Smooth muscle cell (in vitro differentiated cells): Measurements from ENCODE around the gene HIC1. TPM values are rescaled to one million over a fixed set of nuclear protein-coding genes. Genes with fewer than 3 reads are reported as not detected.

Source experiments
- DNase-seq: peaks from one replicate; lab custom pipeline; 2025; ENCODE audit not compliant: unreplicated experiment; lab: John Stamatoyannopoulos, UW
- H2AFZ ChIP-seq: fragments of 200-600 bp; sonication (generic); 2 replicates; pipeline ENCODE4 v1.6.0; 2016; ENCODE audit warnings: antibody characterized with exemption, low read depth, mild to moderate bottlenecking
- H3F3A ChIP-seq: fragments of 200-600 bp; sonication (generic); 2 replicates; pipeline ENCODE4 v1.6.0; 2017; ENCODE audit warnings: antibody characterized with exemption, low read depth
- H3K27ac ChIP-seq: fragments of 200-600 bp; sonication (generic); 2 replicates; pipeline ENCODE4 v1.5.1; 2016; ENCODE audit warnings: low read depth, mild to moderate bottlenecking
- H3K27me3 ChIP-seq: fragments of 200-600 bp; sonication (generic); 2 replicates; pipeline ENCODE4 v1.6.1; 2016; ENCODE audit warnings: low read depth, mild to moderate bottlenecking
- H3K36me3 ChIP-seq: fragments of 200-600 bp; sonication (generic); 2 replicates; pipeline ENCODE4 v1.5.1; 2016; ENCODE audit warnings: low read depth
- H3K4me1 ChIP-seq: fragments of 200-600 bp; sonication (generic); 2 replicates; pipeline ENCODE4 v1.5.1; 2016; ENCODE audit warnings: low read depth
- H3K4me2 ChIP-seq: fragments of 200-600 bp; sonication (generic); 2 replicates; pipeline ENCODE4 v1.6.0; 2016; ENCODE audit warnings: mild to moderate bottlenecking
- H3K4me3 ChIP-seq: fragments of 200-600 bp; sonication (generic); 2 replicates; pipeline ENCODE4 v1.5.1; 2016; ENCODE audit warnings: mild to moderate bottlenecking
- H3K79me2 ChIP-seq: fragments of 200-600 bp; sonication (generic); 2 replicates; pipeline ENCODE4 v1.6.0; 2016; ENCODE audit warnings: low read depth, mild to moderate bottlenecking
- H3K9ac ChIP-seq: fragments of 200-600 bp; sonication (generic); 2 replicates; pipeline ENCODE4 v1.6.0; 2016; ENCODE audit warnings: low read depth
- H3K9me3 ChIP-seq: fragments of 200-600 bp; sonication (generic); replicated peaks from 2 replicates; pipeline ENCODE4 v1.5.1; 2016; ENCODE audit warnings: low read depth
- H4K20me1 ChIP-seq: fragments of 200-600 bp; sonication (generic); 2 replicates; pipeline ENCODE4 v1.6.0; 2016; ENCODE audit warnings: low read depth
- CTCF ChIP-seq: fragments of 200-600 bp; sonication (generic); IDR thresholded peaks from 2 replicates; pipeline ENCODE4 v1.5.1; 2017; ENCODE audit warnings: borderline replicate concordance, mild to moderate bottlenecking, antibody characterized with exemption; ENCODE audit not compliant: insufficient read depth, poor library complexity, severe bottlenecking
- WGBS: methylation state at CpG from one replicate; pipeline ENCODE4 v1.1.7; 2016; ENCODE audit warnings: low lambda C conversion rate; 5-methylcytosine and 5-hydroxymethylcytosine counted together
- polyA plus RNA-seq: library from polyadenylated mRNA; unstranded; fragments of >200 nt; fragmentation: Nextera tagmentation; extraction: Ambion mirVana; gene quantifications from 2 replicates; pipeline ENCODE4 v1.2.1, GENCODE V29; 2016
- total RNA-seq: library from RNA; depleted of rRNA; stranded (reverse); fragments of >200 nt; gene quantifications from 2 replicates; pipeline ENCODE4 v1.2.3, GENCODE V29; 2014

HIC1 gene
- total RNA-seq: 2.6 and 2.9 TPM in 2 replicates
- 3.5 and 5.2 TPM in 2 replicates for polyA plus RNA-seq

GRCh38 chr17:2054512-2055291 lies at the start of gene HIC1:
HIC1 (plus strand) TSS chr17:2055103; CDS start chr17:2056691, 1,588 bp downstream.
- H3K79me2 ChIP-seq: peaks cover 4% of the 10 kb centered on the region
- H2AFZ ChIP-seq: no peak within 1 kb of the TSS
- H3K4me2 ChIP-seq: peak within 1 kb of the TSS; percentile 93
- WGBS: 7% methylated on average over 68 of the region's 72 CpGs
- H3F3A ChIP-seq: peaks cover 6% of the 10 kb centered on the region
- H3K27me3 ChIP-seq: peaks cover 42% of the 10 kb centered on the region
- peak; percentile 84 for TF ChIP-seq CTCF
- DNase-seq: peak; percentile 59
- no peaks in the 10 kb centered on the region for H3K9me3 ChIP-seq
- H3K36me3 ChIP-seq: no peaks in the 10 kb centered on the region
- no peak within 1 kb of the TSS for H3K27ac ChIP-seq
- peak within 1 kb of the TSS; percentile 24 for H3K9ac ChIP-seq
- H4K20me1 ChIP-seq: peaks cover 25% of the 10 kb centered on the region
- H3K4me3 ChIP-seq: peak within 1 kb of the TSS; percentile 59
- H3K4me1 ChIP-seq: peaks cover 18% of the 10 kb centered on the region

- no peaks in the 10 kb centered on the region for H3K9me3 ChIP-seq
- TF ChIP-seq CTCF: no peak
- no peak overlapping the region for H3K9ac ChIP-seq
- H3K36me3 ChIP-seq: no peaks in the 10 kb centered on the region
- H3K4me2 ChIP-seq: no peak overlapping the region
- no peaks in the 10 kb centered on the region for H3K4me1 ChIP-seq
- H3K79me2 ChIP-seq: no peaks in the 10 kb centered on the region
- H3K27ac ChIP-seq: no peak overlapping the region
- no peak for DNase-seq
- 92% methylated on average over 15 of the region's 15 CpGs for WGBS
- no peaks in the 10 kb centered on the region for H3K27me3 ChIP-seq
- no peak overlapping the region for H2AFZ ChIP-seq
- H3F3A ChIP-seq: no peaks in the 10 kb centered on the region
- no peaks in the 10 kb centered on the region for H4K20me1 ChIP-seq
- no peak overlapping the region for H3K4me3 ChIP-seq
These were observed 46.4 kb upstream of the HIC1 start for GRCh38 chr17:2008332-2009126.

- DNase-seq: no peak
- Histone ChIP-seq H3K9me3 (no peaks in the 10 kb centered on the region), H3K79me2 (no peaks in the 10 kb centered on the region), H3K27me3 (no peaks in the 10 kb centered on the region), H3K4me2 (no peak overlapping the region), H3K4me1 (no peaks in the 10 kb centered on the region), H4K20me1 (no peaks in the 10 kb centered on the region), H3K4me3 (no peak overlapping the region), H2AFZ (no peak overlapping the region), H3K27ac (no peak overlapping the region), H3F3A (no peaks in the 10 kb centered on the region), H3K36me3 (no peaks in the 10 kb centered on the region), H3K9ac (no peak overlapping the region)
- WGBS: 94% methylated on average over 10 of the region's 10 CpGs
- no peak for TF ChIP-seq CTCF
These were observed 45.2 kb upstream of the HIC1 start for GRCh38 chr17:2009737-2010136.
